ENCODE data around the gene SLC18A2.
"Not testable (repeated sequence)": the region's sequence is repeated elsewhere in the genome, so short reads cannot be mapped to it uniquely, and the experiment has no call there.

SLC18A2 gene

GRCh38 chr10:117240621-117241529, at the start of gene SLC18A2:
Gene SLC18A2 (plus strand): TSS chr10:117241114. CDS start chr10:117241694, 580 bp downstream.
- no peak for DNase-seq (ENCODE audit: low read depth in 1 of 2, low spot score in 1 of 2)

GRCh38 chr10:117197189-117197588, 43.7 kb upstream of the SLC18A2 start, which contains the start of gene KCNK18:
Gene KCNK18 (plus strand): TSS chr10:117197489. CDS start chr10:117197489, 0 bp downstream.
- DNase-seq (ENCODE audit: low read depth in 1 of 2, low spot score in 1 of 2): no peak

GRCh38 chr10:117198088-117198487, 42.8 kb upstream of the SLC18A2 start:
- DNase-seq (ENCODE audit: low read depth in 1 of 2, low spot score in 1 of 2): no peak

GRCh38 chr10:117201826-117202225, 39.1 kb upstream of the SLC18A2 start:
- no peak for DNase-seq (ENCODE audit: low read depth in 1 of 2, low spot score in 1 of 2)

GRCh38 chr10:117204316-117204715, 36.6 kb upstream of the SLC18A2 start:
- no peak for DNase-seq (ENCODE audit: low read depth in 1 of 2, low spot score in 1 of 2)

- no peak for DNase-seq (ENCODE audit: low read depth in 1 of 2, low spot score in 1 of 2)
Measured at GRCh38 chr10:117212176-117212575, 28.7 kb upstream of the SLC18A2 start.

GRCh38 chr10:117214401-117214800, 26.5 kb upstream of the SLC18A2 start:
- no peak for DNase-seq (ENCODE audit: low read depth in 1 of 2, low spot score in 1 of 2)

GRCh38 chr10:117215079-117215478, 25.8 kb upstream of the SLC18A2 start:
- no peak for DNase-seq (ENCODE audit: low read depth in 1 of 2, low spot score in 1 of 2)

GRCh38 chr10:117216028-117216427, 24.9 kb upstream of the SLC18A2 start:
- DNase-seq (ENCODE audit: low read depth in 1 of 2, low spot score in 1 of 2): no peak

- DNase-seq (ENCODE audit: low read depth in 1 of 2, low spot score in 1 of 2): peak; percentile 49
Measured at GRCh38 chr10:117216611-117217195, 24.2 kb upstream of the SLC18A2 start.

GRCh38 chr10:117217196-117217761, 23.6 kb upstream of the SLC18A2 start:
- DNase-seq (ENCODE audit: low read depth in 1 of 2, low spot score in 1 of 2): no peak

- DNase-seq (ENCODE audit: low read depth in 1 of 2, low spot score in 1 of 2): no peak
Measured at GRCh38 chr10:117218654-117219053, 22.3 kb upstream of the SLC18A2 start.

- no peak for DNase-seq (ENCODE audit: low read depth in 1 of 2, low spot score in 1 of 2)
Measured at GRCh38 chr10:117221156-117221711, 19.7 kb upstream of the SLC18A2 start.

GRCh38 chr10:117222552-117222951, 18.4 kb upstream of the SLC18A2 start:
- no peak for DNase-seq (ENCODE audit: low read depth in 1 of 2, low spot score in 1 of 2)

- DNase-seq (ENCODE audit: low read depth in 1 of 2, low spot score in 1 of 2): no peak
Measured at GRCh38 chr10:117222976-117223692, 17.8 kb upstream of the SLC18A2 start.

GRCh38 chr10:117223693-117224430, 17.1 kb upstream of the SLC18A2 start:
- DNase-seq (ENCODE audit: low read depth in 1 of 2, low spot score in 1 of 2): no peak

- DNase-seq (ENCODE audit: low read depth in 1 of 2, low spot score in 1 of 2): no peak
Measured at GRCh38 chr10:117224881-117225280, 16.0 kb upstream of the SLC18A2 start.

- no peak for DNase-seq (ENCODE audit: low read depth in 1 of 2, low spot score in 1 of 2)
Measured at GRCh38 chr10:117226813-117227451, 14.0 kb upstream of the SLC18A2 start.

- DNase-seq (ENCODE audit: low read depth in 1 of 2, low spot score in 1 of 2): no peak
Measured at GRCh38 chr10:117228210-117228609, 12.7 kb upstream of the SLC18A2 start.

GRCh38 chr10:117230107-117230506, 10.8 kb upstream of the SLC18A2 start:
- not testable (repeated sequence) for DNase-seq (ENCODE audit: low read depth in 1 of 2, low spot score in 1 of 2)
